ENCODE measurements around the gene RCOR3.
"Not testable (repeated sequence)": the region's sequence is repeated elsewhere in the genome, so short reads cannot be mapped to it uniquely, and the experiment has no call there.

- not testable (repeated sequence) for TF ChIP-seq CTCF (conservative IDR thresholded peaks at IDR 0.05; ENCODE audit: low read length); EZH2phosphoT487 (IDR thresholded peaks at IDR 0.05; ENCODE audit: borderline replicate concordance)
These were observed 12.6 kb upstream of the RCOR3 start for GRCh38 chr1:211246583-211246982.
